Mesodermal cell (in vitro differentiated cells): ENCODE data around the gene MPP3. TPM values are rescaled to one million over a fixed set of nuclear protein-coding genes. Genes with fewer than 3 reads are reported as not detected.

ENCODE experiments used
- H3K27ac ChIP-seq: 2 replicates; pipeline ENCODE4 v1.7.0; 2013; ENCODE audit warnings: mild to moderate bottlenecking, low read depth, low read length, moderate library complexity; ENCODE audit not compliant: severe bottlenecking
- H3K36me3 ChIP-seq: 2 replicates; pipeline ENCODE4 v1.7.1; 2013; ENCODE audit warnings: mild to moderate bottlenecking, low read length, moderate library complexity; ENCODE audit not compliant: control insufficient read depth, insufficient read depth
- H3K4me1 ChIP-seq: one replicate; pipeline ENCODE4 v1.7.1; 2013; ENCODE audit warnings: mild to moderate bottlenecking, low read length; ENCODE audit not compliant: insufficient read depth, control insufficient read depth, poor library complexity, severe bottlenecking
- H3K4me3 ChIP-seq: 2 replicates; pipeline ENCODE4 v1.7.0; 2013; ENCODE audit warnings: low read length, control low read depth, mild to moderate bottlenecking; ENCODE audit not compliant: insufficient read depth, poor library complexity, severe bottlenecking; ENCODE audit errors: extremely low read depth
- H3K9me3 ChIP-seq: 2 replicates; pipeline ENCODE4 v1.7.1; 2013; ENCODE audit warnings: mild to moderate bottlenecking, low read length, moderate library complexity; ENCODE audit not compliant: control insufficient read depth
- WGBS, 2 experiments: methylation state at CpG; one replicate each; pipeline ENCODE4 v1.1.5; 2013; ENCODE audit warnings: missing lambda C conversion rate in 2 of 2; ENCODE audit not compliant: insufficient coverage in 2 of 2; 5-methylcytosine and 5-hydroxymethylcytosine counted together
- polyA plus RNA-seq, 2 experiments: library from polyadenylated mRNA; stranded (reverse); fragments of 50-300 nt; gene quantifications; one replicate each; pipeline ENCODE4 v1.2.3, GENCODE V29; 2013

MPP3 gene
- polyA plus RNA-seq (2013, experiment 1 of 2) = 5.5 TPM
- polyA plus RNA-seq (2013, experiment 2 of 2) = 7.1 TPM

GRCh38 chr17:43832976-43833829 is at the start of gene MPP3:
Gene MPP3, minus strand, starts transcription at chr17:43833146. Its CDS starts 1,240 bp downstream, at chr17:43831906.
- peaks cover 2% of the 10 kb centered on the region for H3K4me1 ChIP-seq
- H3K4me3 ChIP-seq = peak within 1 kb of the TSS; percentile 70
- H3K36me3 ChIP-seq = peaks cover 15% of the 10 kb centered on the region
- H3K27ac ChIP-seq = no peak within 1 kb of the TSS
- WGBS, 2 experiments = 1 to 3% methylated on average over 57 to 73 of the region's 87 CpGs
- H3K9me3 ChIP-seq = no peaks in the 10 kb centered on the region

GRCh38 chr17:43881758-43882505 is 49.0 kb upstream of the MPP3 start:
- Histone ChIP-seq H3K4me1 (no peaks in the 10 kb centered on the region), H3K36me3 (no peaks in the 10 kb centered on the region), H3K4me3 (no peak overlapping the region), H3K27ac (no peak overlapping the region), H3K9me3 (no peaks in the 10 kb centered on the region)
- WGBS, 2 experiments = 94 to 96% methylated on average over 15 to 22 of the region's 27 CpGs

GRCh38 chr17:43881181-43881580 is 48.2 kb upstream of the MPP3 start:
- Histone ChIP-seq H3K27ac (no peak overlapping the region), H3K4me3 (no peak overlapping the region), H3K36me3 (no peaks in the 10 kb centered on the region), H3K4me1 (no peaks in the 10 kb centered on the region), H3K9me3 (no peaks in the 10 kb centered on the region)
- 89 to 95% methylated on average over 11 to 12 of the region's 12 CpGs for WGBS, 2 experiments

GRCh38 chr17:43880420-43880991 is 47.6 kb upstream of the MPP3 start:
- Histone ChIP-seq H3K9me3 (no peaks in the 10 kb centered on the region), H3K4me3 (no peak overlapping the region), H3K27ac (no peak overlapping the region), H3K36me3 (no peaks in the 10 kb centered on the region), H3K4me1 (no peaks in the 10 kb centered on the region)
- WGBS, 2 experiments = 85 to 92% methylated on average over 13 to 20 of the region's 20 CpGs

GRCh38 chr17:43879723-43880419 is 46.9 kb upstream of the MPP3 start:
- 89 to 91% methylated on average over 15 to 18 of the region's 20 CpGs for WGBS, 2 experiments
- Histone ChIP-seq H3K27ac (no peak overlapping the region), H3K4me1 (no peaks in the 10 kb centered on the region), H3K4me3 (no peak overlapping the region), H3K36me3 (no peaks in the 10 kb centered on the region), H3K9me3 (no peaks in the 10 kb centered on the region)

GRCh38 chr17:43878260-43879175 is 45.6 kb upstream of the MPP3 start:
- Histone ChIP-seq H3K4me3 (no peak overlapping the region), H3K36me3 (no peaks in the 10 kb centered on the region), H3K27ac (no peak overlapping the region), H3K4me1 (no peaks in the 10 kb centered on the region), H3K9me3 (no peaks in the 10 kb centered on the region)
- 21 to 47% methylated on average over 7 to 12 of the region's 13 CpGs for WGBS, 2 experiments

GRCh38 chr17:43877451-43878155 is 44.7 kb upstream of the MPP3 start:
- Histone ChIP-seq H3K27ac (no peak overlapping the region), H3K4me3 (no peak overlapping the region), H3K9me3 (no peaks in the 10 kb centered on the region), H3K4me1 (no peaks in the 10 kb centered on the region), H3K36me3 (no peaks in the 10 kb centered on the region)
- 93 to 99% methylated on average over 7 to 8 of the region's 10 CpGs for WGBS, 2 experiments

- no peaks in the 10 kb centered on the region for H3K9me3 ChIP-seq
- WGBS, 2 experiments = 93 to 100% methylated on average over 4 to 5 of the region's 7 CpGs
- no peak overlapping the region for H3K4me3 ChIP-seq
- H3K4me1 ChIP-seq = no peaks in the 10 kb centered on the region
- H3K27ac ChIP-seq = no peak overlapping the region
- no peaks in the 10 kb centered on the region for H3K36me3 ChIP-seq
These were observed 44.1 kb upstream of the MPP3 start for GRCh38 chr17:43877031-43877430.

- WGBS, 2 experiments = 75% methylated on average over 1 of the region's 3 CpGs; no CpG with 5 or more reads in 1 of the 2 experiments
- H3K9me3 ChIP-seq = no peaks in the 10 kb centered on the region
- no peak overlapping the region for H3K4me3 ChIP-seq
- no peak overlapping the region for H3K27ac ChIP-seq
- H3K36me3 ChIP-seq = no peaks in the 10 kb centered on the region
- H3K4me1 ChIP-seq = no peaks in the 10 kb centered on the region
These were observed 42.7 kb upstream of the MPP3 start for GRCh38 chr17:43875476-43876147.
